Astrocyte (in vitro differentiated cells and primary cell): ENCODE measurements around the gene BBS9. TPM values are rescaled to one million over a fixed set of nuclear protein-coding genes. Genes with fewer than 3 reads are reported as not detected.

Experiments used
- DNase-seq: peaks from one replicate; pipeline ENCODE4 v3.0.0-alpha.2; 2010; ENCODE audit warnings: low read depth
- FAIRE-seq: peaks from 2 replicates; lab custom pipeline; 2011; peaks lifted over from hg19 to GRCh38; lab: Jason Lieb, UNC
- H2AFZ ChIP-seq: 2 replicates; pipeline ENCODE4 v1.6.0; 2012; ENCODE audit warnings: low read depth, low read length, inconsistent platforms
- H3K27ac ChIP-seq: 2 replicates; pipeline ENCODE4 v1.5.1; 2011; ENCODE audit warnings: low read depth, low read length, inconsistent platforms
- H3K27me3 ChIP-seq: 2 replicates; pipeline ENCODE4 v1.6.0; 2011; ENCODE audit warnings: low read length, inconsistent platforms; ENCODE audit not compliant: insufficient read depth
- H3K36me3 ChIP-seq: 2 replicates; pipeline ENCODE4 v1.5.1; 2011; ENCODE audit warnings: low read length, inconsistent platforms; ENCODE audit not compliant: insufficient read depth
- H3K4me1 ChIP-seq: 2 replicates; pipeline ENCODE4 v1.5.1; 2011; ENCODE audit warnings: low read length, inconsistent platforms; ENCODE audit not compliant: insufficient read depth
- H3K4me2 ChIP-seq: 2 replicates; pipeline ENCODE4 v1.6.0; 2012; ENCODE audit warnings: low read length, inconsistent platforms
- H3K4me3 ChIP-seq: 2 replicates; pipeline ENCODE4 v1.5.1; 2011; ENCODE audit warnings: low read depth, mild to moderate bottlenecking, low read length, inconsistent platforms; ENCODE audit not compliant: insufficient read depth
- H3K79me2 ChIP-seq: 2 replicates; pipeline ENCODE4 v1.6.0; 2012; ENCODE audit warnings: mild to moderate bottlenecking, low read length, inconsistent platforms; ENCODE audit not compliant: insufficient read depth
- H3K9ac ChIP-seq: 2 replicates; pipeline ENCODE4 v1.6.0; 2012; ENCODE audit warnings: mild to moderate bottlenecking, low read length, inconsistent platforms
- H3K9me3 ChIP-seq: 2 replicates; pipeline ENCODE4 v1.5.1; 2012; ENCODE audit warnings: low read depth, mild to moderate bottlenecking, low read length, inconsistent platforms; ENCODE audit not compliant: insufficient read depth
- H4K20me1 ChIP-seq: 2 replicates; pipeline ENCODE4 v1.6.0; 2012; ENCODE audit warnings: low read length, inconsistent platforms; ENCODE audit not compliant: insufficient read depth
- H3K27ac Mint-ChIP-seq: one replicate; pipeline ENCODE4 v1.8.0; 2021; ENCODE audit warnings: mild to moderate bottlenecking, mixed read lengths; ENCODE audit not compliant: unreplicated experiment
- H3K27me3 Mint-ChIP-seq: one replicate; pipeline ENCODE4 v1.8.0; 2021; ENCODE audit warnings: low read depth, mixed read lengths; ENCODE audit not compliant: unreplicated experiment
- H3K36me3 Mint-ChIP-seq: one replicate; pipeline ENCODE4 v1.8.0; 2021; ENCODE audit warnings: low read depth, mixed read lengths; ENCODE audit not compliant: unreplicated experiment
- H3K4me1 Mint-ChIP-seq: one replicate; pipeline ENCODE4 v1.8.0; 2021; ENCODE audit warnings: low read depth, mixed read lengths; ENCODE audit not compliant: unreplicated experiment
- H3K4me3 Mint-ChIP-seq: one replicate; pipeline ENCODE4 v1.8.0; 2021; ENCODE audit warnings: mild to moderate bottlenecking, moderate library complexity, mixed read lengths; ENCODE audit not compliant: unreplicated experiment
- H3K9me3 Mint-ChIP-seq: one replicate; pipeline ENCODE4 v1.8.0; 2021; ENCODE audit warnings: mild to moderate bottlenecking, mixed read lengths; ENCODE audit not compliant: unreplicated experiment
- EZH2 ChIP-seq: IDR thresholded peaks from 2 replicates; pipeline ENCODE4 v1.6.1; 2012; ENCODE audit warnings: mild to moderate bottlenecking, low read length, inconsistent platforms; ENCODE audit not compliant: insufficient read depth
- total RNA-seq: library from RNA; stranded (reverse); gene quantifications from 2 replicates; pipeline ENCODE4 v1.2.1, GENCODE V29; 2021
- TF ChIP-seq, protein P1 (sequence below): IDR thresholded peaks from 2 replicates; pipeline ENCODE4 v1.5.1; 2011; ENCODE audit warnings: low read depth, mild to moderate bottlenecking, inconsistent platforms, low read length, moderate library complexity; ENCODE audit not compliant: insufficient read depth

Gene BBS9
- total RNA-seq, 1 donor from 2014 or later: 25.1 TPM

- Mint-ChIP-seq H3K4me1 (no peaks in the 10 kb centered on the region), H3K27ac (no peak overlapping the region), H3K36me3 (no peaks in the 10 kb centered on the region), H3K27me3 (no peaks in the 10 kb centered on the region), H3K4me3 (no peak overlapping the region), H3K9me3 (peaks cover 11% of the 10 kb centered on the region)
- Histone ChIP-seq H3K36me3 (no peaks in the 10 kb centered on the region), H2AFZ (no peak overlapping the region), H3K27ac (no peak overlapping the region), H3K79me2 (no peaks in the 10 kb centered on the region), H3K4me3 (no peak overlapping the region), H3K9me3 (no peaks in the 10 kb centered on the region), H3K4me2 (no peak overlapping the region), H3K27me3 (no peaks in the 10 kb centered on the region), H3K4me1 (no peaks in the 10 kb centered on the region), H4K20me1 (no peaks in the 10 kb centered on the region), H3K9ac (no peak overlapping the region)
- FAIRE-seq: no peak
- no peak for DNase-seq
- TF ChIP-seq EZH2: no peak
- TF ChIP-seq, protein P1, sequence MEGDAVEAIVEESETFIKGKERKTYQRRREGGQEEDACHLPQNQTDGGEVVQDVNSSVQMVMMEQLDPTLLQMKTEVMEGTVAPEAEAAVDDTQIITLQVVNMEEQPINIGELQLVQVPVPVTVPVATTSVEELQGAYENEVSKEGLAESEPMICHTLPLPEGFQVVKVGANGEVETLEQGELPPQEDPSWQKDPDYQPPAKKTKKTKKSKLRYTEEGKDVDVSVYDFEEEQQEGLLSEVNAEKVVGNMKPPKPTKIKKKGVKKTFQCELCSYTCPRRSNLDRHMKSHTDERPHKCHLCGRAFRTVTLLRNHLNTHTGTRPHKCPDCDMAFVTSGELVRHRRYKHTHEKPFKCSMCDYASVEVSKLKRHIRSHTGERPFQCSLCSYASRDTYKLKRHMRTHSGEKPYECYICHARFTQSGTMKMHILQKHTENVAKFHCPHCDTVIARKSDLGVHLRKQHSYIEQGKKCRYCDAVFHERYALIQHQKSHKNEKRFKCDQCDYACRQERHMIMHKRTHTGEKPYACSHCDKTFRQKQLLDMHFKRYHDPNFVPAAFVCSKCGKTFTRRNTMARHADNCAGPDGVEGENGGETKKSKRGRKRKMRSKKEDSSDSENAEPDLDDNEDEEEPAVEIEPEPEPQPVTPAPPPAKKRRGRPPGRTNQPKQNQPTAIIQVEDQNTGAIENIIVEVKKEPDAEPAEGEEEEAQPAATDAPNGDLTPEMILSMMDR: no peak
Observed at GRCh38 chr7:33623267-33623666, 493.9 kb downstream of the BBS9 start.

DNA sequence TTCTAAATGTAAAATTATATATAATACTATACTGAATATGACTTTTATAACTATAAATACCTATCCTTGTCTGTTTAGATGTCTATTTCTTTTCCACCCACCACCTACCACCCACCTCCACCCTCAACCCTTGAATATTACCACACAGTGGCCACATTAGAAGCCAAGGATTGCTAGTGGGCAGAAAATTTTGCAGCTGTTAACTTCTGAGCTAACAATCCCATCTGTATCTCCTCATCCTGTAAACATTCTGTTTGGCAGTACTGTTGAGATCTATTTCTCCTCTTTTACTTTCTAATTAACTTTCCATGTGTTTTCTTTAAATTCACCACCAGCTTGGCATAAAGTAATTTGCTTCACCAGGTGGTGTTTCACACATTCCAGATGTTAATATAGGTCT is 494.9 kb downstream of the BBS9 start:
- no peak overlapping the region for H3K9ac ChIP-seq
- no peak overlapping the region for H3K27ac ChIP-seq
- no peaks in the 10 kb centered on the region for H3K4me1 ChIP-seq
- Mint-ChIP-seq H3K4me1 (no peaks in the 10 kb centered on the region), H3K9me3 (peaks cover 11% of the 10 kb centered on the region), H3K27me3 (no peaks in the 10 kb centered on the region), H3K36me3 (no peaks in the 10 kb centered on the region), H3K4me3 (no peak overlapping the region), H3K27ac (no peak overlapping the region)
- no peaks in the 10 kb centered on the region for H3K27me3 ChIP-seq
- DNase-seq (no peak), FAIRE-seq (no peak)
- H4K20me1 ChIP-seq: no peaks in the 10 kb centered on the region
- TF ChIP-seq, protein P1: no peak
- TF ChIP-seq EZH2: no peak
- no peaks in the 10 kb centered on the region for H3K9me3 ChIP-seq
- H2AFZ ChIP-seq: no peak overlapping the region
- H3K4me3 ChIP-seq: no peak overlapping the region
- H3K79me2 ChIP-seq: no peaks in the 10 kb centered on the region
- H3K4me2 ChIP-seq: no peak overlapping the region
- H3K36me3 ChIP-seq: no peaks in the 10 kb centered on the region

DNA sequence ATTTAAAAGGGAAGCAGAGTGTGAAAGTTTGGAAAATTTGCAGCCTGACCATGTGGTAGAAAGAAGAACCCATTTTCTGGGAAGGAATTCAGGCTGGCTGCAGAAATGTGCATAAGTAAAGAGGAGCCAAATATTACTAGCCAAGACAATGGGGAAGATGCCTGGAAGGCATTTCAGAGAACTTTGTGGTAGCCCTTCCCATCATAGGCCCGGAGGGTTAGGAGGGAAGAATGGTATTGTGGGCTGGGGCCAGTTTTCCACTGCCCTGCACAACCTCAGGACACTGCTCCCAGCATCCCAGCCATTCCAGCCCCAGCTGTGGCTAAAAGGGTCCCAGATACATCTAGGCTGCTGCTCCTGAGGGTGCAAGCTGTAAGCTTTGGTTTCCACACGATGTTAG is 497.5 kb downstream of the BBS9 start:
- Histone ChIP-seq H4K20me1 (no peaks in the 10 kb centered on the region), H2AFZ (no peak overlapping the region), H3K36me3 (no peaks in the 10 kb centered on the region), H3K4me2 (no peak overlapping the region), H3K4me1 (no peaks in the 10 kb centered on the region), H3K4me3 (no peak overlapping the region), H3K9me3 (no peaks in the 10 kb centered on the region), H3K27me3 (no peaks in the 10 kb centered on the region), H3K9ac (no peak overlapping the region), H3K27ac (no peak overlapping the region), H3K79me2 (no peaks in the 10 kb centered on the region)
- peaks cover 1% of the 10 kb centered on the region for H3K36me3 Mint-ChIP-seq
- TF ChIP-seq, protein P1: no peak
- no peak for TF ChIP-seq EZH2
- DNase-seq (no peak), FAIRE-seq (no peak)
- no peak overlapping the region for H3K27ac Mint-ChIP-seq
- no peak overlapping the region for H3K4me3 Mint-ChIP-seq
- no peaks in the 10 kb centered on the region for H3K27me3 Mint-ChIP-seq
- no peaks in the 10 kb centered on the region for H3K9me3 Mint-ChIP-seq
- H3K4me1 Mint-ChIP-seq: no peaks in the 10 kb centered on the region
